Activated T-helper 2 cell treated with anti-CD3 and anti-CD28 coated beads, Interferon-gamma antibody, Interleukin-2, Interleukin-4, amounts not matched to agents 10 μg/mL and 5 μg/mL and 100 μg/mL, durations not matched to agents 14 hours and 24 hours and 36 hours (primary cell): Measurements from ENCODE around the gene HRCT1. TPM values are rescaled to one million over a fixed set of nuclear protein-coding genes. Genes with fewer than 3 reads are reported as not detected.
"Not testable (repeated sequence)": the region's sequence is repeated elsewhere in the genome, so short reads cannot be mapped to it uniquely, and the experiment has no call there.

Source experiments
- DNase-seq: peaks from one replicate; pipeline ENCODE4 v3.0.0; 2021; ENCODE audit warnings: low spot score
- H3K27ac Mint-ChIP-seq: one replicate; pipeline ENCODE4 v1.8.0; 2021; ENCODE audit warnings: mixed read lengths
- H3K27me3 Mint-ChIP-seq: one replicate; pipeline ENCODE4 v1.8.0; 2021; ENCODE audit warnings: low read depth, mixed read lengths
- H3K36me3 Mint-ChIP-seq: one replicate; pipeline ENCODE4 v1.8.0; 2021; ENCODE audit warnings: low read depth, mixed read lengths
- H3K4me1 Mint-ChIP-seq: one replicate; pipeline ENCODE4 v1.8.0; 2021; ENCODE audit warnings: low read depth, mixed read lengths
- H3K4me3 Mint-ChIP-seq: one replicate; pipeline ENCODE4 v1.8.0; 2021; ENCODE audit warnings: low read depth, mild to moderate bottlenecking, moderate library complexity, mixed read lengths
- H3K9me3 Mint-ChIP-seq: one replicate; pipeline ENCODE4 v1.8.0; 2021; ENCODE audit warnings: mixed read lengths
- intact Hi-C: fragments of 100-400 bp; cut with micrococcal nuclease; formaldehyde crosslinking; loops from one replicate; pipeline ENCODE4 v1.15.1; 2023
- total RNA-seq: library from RNA; stranded (reverse); gene quantifications from 2 replicates; pipeline ENCODE4 v1.2.3, GENCODE V29; 2022

HRCT1 gene
- total RNA-seq, 1 donor from 2014 or later: not detected

DNA sequence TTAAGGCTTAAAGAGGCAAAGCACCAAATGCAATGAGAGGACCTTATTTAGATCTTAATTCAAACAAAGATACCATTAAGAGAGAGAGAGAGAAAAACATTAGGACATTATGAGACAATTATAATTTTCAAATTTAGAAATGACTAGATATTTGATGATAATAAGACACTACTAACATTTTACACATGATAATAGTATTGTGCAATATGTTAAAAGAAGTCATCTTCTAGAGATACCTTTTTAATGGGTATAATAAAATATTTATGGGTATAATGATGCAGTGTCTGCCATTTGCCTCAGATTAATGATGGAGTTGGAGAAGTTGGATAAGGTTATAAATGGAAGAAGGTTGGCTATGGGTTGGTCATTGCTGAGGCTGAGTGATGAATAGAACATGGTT, 24.5 kb downstream of the HRCT1 start:
- H3K9me3 Mint-ChIP-seq: no peaks in the 10 kb centered on the region
- H3K4me1 Mint-ChIP-seq: peaks cover 14% of the 10 kb centered on the region
- DNase-seq: no peak
- H3K27ac Mint-ChIP-seq: no peak overlapping the region
- intact Hi-C loops: no loop called here
- H3K36me3 Mint-ChIP-seq: no peaks in the 10 kb centered on the region
- H3K27me3 Mint-ChIP-seq: peaks cover 28% of the 10 kb centered on the region
- H3K4me3 Mint-ChIP-seq: no peak overlapping the region

DNA sequence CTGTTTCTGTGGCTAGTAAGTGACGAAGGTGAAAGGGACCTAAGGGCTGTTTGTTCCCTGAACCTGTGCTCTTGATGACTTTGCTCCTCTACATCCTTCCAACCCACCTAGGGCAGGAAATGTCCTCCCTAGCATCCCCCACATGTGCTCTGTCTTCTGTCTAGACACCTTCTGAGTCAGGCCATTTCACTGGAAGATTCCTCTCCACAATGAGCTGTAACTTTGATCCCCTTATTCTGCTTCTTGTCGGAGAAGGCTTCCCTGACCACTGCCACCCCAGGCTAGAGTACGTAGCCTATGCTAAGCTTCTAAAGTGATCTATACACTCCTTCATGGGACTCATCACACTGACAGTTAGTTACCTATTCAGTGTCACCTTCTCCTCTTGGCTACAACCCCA, 25.0 kb downstream of the HRCT1 start:
- Mint-ChIP-seq H3K27ac (no peak overlapping the region), H3K36me3 (no peaks in the 10 kb centered on the region), H3K27me3 (peaks cover 28% of the 10 kb centered on the region), H3K4me1 (peaks cover 14% of the 10 kb centered on the region), H3K9me3 (no peaks in the 10 kb centered on the region), H3K4me3 (no peak overlapping the region)
- DNase-seq: no peak
- intact Hi-C loops: no loop called here

DNA sequence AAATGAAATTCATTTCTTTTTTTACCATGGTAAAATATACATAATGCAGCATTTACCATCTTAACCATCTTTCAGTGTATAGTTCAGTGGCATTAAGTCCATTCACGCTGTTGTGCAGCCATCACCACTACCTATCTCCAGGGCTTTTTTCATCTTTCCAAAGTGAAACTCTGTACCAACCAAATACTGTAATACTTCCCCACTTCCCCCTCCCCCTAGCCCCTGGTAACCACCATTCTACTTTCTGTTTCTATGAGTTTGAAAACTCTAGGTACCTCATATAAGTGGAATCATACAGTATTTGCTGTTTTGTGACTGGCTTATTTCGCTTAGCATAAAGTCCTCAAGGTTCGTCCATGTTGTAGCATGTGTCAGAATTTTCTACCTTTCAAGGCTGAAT, 26.7 kb downstream of the HRCT1 start:
- Mint-ChIP-seq H3K9me3 (peaks cover 8% of the 10 kb centered on the region), H3K36me3 (peaks cover 5% of the 10 kb centered on the region), H3K4me1 (peaks cover 19% of the 10 kb centered on the region), H3K4me3 (no peak overlapping the region), H3K27me3 (peaks cover 17% of the 10 kb centered on the region), H3K27ac (no peak overlapping the region)
- intact Hi-C loops: loop anchor here (1.0 kb wide), 2 partner anchors 8 to 21 kb away; no protein-coding TSS in a partner anchor
- no peak for DNase-seq

DNA sequence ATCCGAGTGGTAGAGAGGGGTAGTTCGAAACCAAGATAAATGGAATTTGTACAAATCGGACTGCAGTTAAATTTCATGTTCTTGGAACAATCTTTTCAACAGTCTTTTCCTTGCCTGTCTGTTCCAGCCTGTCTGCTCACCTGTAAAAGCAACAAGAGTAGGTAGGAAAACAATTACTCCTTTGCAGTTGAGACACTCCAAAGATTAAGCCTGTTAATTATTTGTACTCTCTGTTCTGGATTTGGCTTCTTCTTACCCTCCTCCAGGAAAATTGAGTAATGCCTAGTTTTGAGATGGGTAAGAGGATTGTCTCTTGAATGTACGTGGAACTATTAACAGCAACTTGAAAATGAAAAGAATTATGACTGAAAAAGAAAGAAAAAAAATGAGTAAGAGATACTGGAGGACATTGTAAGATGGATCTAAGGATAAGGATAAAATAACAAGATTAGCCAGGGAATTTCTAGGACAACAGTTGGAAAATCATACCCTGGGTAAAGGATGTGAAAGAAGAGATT, 27.6 kb downstream of the HRCT1 start:
- Mint-ChIP-seq H3K27me3 (peaks cover 17% of the 10 kb centered on the region), H3K4me1 (peaks cover 19% of the 10 kb centered on the region), H3K27ac (peak overlapping the region; percentile 15), H3K4me3 (no peak overlapping the region), H3K9me3 (peaks cover 8% of the 10 kb centered on the region), H3K36me3 (peaks cover 5% of the 10 kb centered on the region)
- DNase-seq: no peak
- intact Hi-C loops: loop anchor here (1.0 kb wide), 2 partner anchors 9 to 22 kb away; no protein-coding TSS in a partner anchor

DNA sequence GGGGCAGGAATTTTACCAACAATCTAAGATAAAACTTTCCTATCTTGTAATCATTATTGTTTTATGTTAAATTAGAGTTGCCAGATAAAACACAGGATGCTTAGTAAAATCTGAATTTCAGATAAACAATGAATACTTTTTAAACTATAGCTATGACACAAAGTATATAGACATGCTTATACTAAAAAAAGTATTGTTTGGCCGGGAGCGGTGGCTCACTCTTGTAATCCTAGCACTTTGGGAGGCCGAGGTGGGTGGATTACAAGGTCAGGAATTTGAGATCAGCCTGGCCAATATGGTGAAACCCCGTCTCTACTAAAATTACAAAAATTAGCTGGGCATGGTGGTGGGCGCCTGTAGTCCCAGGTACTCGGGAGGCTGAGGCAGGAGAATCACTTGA, 28.1 kb downstream of the HRCT1 start:
- H3K9me3 Mint-ChIP-seq, DNase-seq, H3K36me3 Mint-ChIP-seq, intact Hi-C loops, H3K4me3 Mint-ChIP-seq: not testable (repeated sequence)
- H3K27me3 Mint-ChIP-seq: peaks cover 14% of the 10 kb centered on the region
- peak overlapping the region; percentile 15 for H3K27ac Mint-ChIP-seq
- H3K4me1 Mint-ChIP-seq: peaks cover 20% of the 10 kb centered on the region

DNA sequence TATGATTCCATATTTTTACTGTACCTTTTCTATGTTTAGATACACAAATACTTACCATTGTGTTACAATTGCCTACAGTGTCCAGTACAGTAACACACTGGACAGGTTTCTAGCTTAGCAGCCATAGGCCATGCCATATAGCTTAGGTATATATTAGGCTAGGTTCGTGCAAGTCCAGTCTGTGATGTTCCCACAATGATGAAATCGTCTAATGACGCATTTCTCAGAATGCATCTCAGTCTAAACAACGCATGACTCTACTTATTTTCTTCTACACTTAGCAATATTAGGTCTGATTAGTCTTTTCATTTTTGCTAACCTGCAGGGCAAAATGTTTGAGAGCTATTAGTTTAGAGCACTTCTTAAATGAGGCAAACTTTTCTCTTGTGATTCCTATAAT, 29.3 kb downstream of the HRCT1 start:
- peaks cover 27% of the 10 kb centered on the region for H3K4me1 Mint-ChIP-seq

DNA sequence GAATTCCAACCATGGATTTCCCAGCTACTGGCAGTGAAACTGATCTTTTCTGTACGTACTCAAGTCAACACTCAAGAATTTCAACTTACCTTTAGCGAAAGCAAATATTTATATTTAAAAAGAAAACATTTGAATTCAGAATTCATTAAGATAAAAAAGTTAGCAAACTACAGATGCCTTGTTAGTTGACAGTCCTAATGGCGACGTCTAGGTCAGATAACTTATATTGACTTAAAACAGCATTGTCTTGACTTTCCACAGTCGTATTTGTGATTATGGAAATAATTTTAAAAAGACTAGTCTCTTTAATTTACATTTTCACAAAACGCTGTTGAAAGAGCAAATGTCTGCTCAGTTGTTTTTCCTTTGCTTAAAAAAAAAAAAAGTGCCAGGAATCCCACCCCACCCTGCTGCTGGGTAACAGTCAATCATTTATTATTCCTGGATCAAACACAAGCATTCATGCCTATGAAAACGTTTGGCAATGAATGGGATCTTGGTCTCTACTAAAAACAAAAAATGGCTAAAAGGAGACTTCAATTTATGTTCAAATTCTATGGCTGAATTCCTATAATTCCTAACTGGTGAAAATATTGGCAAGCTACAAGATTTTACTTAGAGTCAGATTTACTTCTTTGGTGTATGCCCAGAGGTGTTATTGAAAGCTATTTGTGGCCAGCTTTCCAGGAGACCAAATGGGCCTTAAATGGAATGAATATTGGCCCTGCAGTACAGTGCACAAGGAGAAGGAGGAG, 29.9 kb downstream of the HRCT1 start:
- Mint-ChIP-seq H3K4me1 (peaks cover 34% of the 10 kb centered on the region), H3K27ac (no peak overlapping the region)

More for the DNA sequence above, 29.3 kb downstream of the HRCT1 start:
- no peak overlapping the region for H3K27ac Mint-ChIP-seq
- DNase-seq: no peak
- H3K27me3 Mint-ChIP-seq: peaks cover 8% of the 10 kb centered on the region
- intact Hi-C loops: no loop called here
- H3K4me3 Mint-ChIP-seq: no peak overlapping the region
- peaks cover 8% of the 10 kb centered on the region for H3K9me3 Mint-ChIP-seq
- H3K36me3 Mint-ChIP-seq: peaks cover 5% of the 10 kb centered on the region

DNA sequence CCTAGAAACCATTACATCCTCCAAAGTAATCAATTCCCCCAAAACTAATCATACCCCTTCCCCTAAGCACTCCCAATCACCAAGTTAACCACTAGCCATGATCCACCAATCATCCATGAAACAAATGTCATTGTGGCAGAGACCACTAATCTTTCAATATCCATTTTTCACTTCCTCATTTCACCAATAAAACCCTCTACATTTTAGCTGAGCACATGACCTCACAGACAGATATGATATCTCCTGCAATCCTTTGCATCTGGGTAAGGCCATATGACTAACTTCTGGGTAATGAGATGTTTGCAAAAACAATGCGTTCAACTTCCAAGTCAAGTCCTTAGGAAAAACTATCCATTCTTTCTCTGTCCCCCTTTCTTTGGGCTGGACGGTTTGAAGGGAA, 31.2 kb downstream of the HRCT1 start:
- Mint-ChIP-seq H3K4me3 (no peak overlapping the region), H3K9me3 (peaks cover 8% of the 10 kb centered on the region), H3K27ac (no peak overlapping the region), H3K36me3 (peaks cover 5% of the 10 kb centered on the region), H3K4me1 (peaks cover 35% of the 10 kb centered on the region), H3K27me3 (no peaks in the 10 kb centered on the region)
- no peak for DNase-seq
- intact Hi-C loops: no loop called here

More for the DNA sequence above, 29.9 kb downstream of the HRCT1 start:
- H3K9me3 Mint-ChIP-seq: peaks cover 8% of the 10 kb centered on the region
- intact Hi-C loops: no loop called here
- peaks cover 6% of the 10 kb centered on the region for H3K27me3 Mint-ChIP-seq
- H3K36me3 Mint-ChIP-seq: peaks cover 5% of the 10 kb centered on the region
- no peak for DNase-seq
- H3K4me3 Mint-ChIP-seq: no peak overlapping the region

DNA sequence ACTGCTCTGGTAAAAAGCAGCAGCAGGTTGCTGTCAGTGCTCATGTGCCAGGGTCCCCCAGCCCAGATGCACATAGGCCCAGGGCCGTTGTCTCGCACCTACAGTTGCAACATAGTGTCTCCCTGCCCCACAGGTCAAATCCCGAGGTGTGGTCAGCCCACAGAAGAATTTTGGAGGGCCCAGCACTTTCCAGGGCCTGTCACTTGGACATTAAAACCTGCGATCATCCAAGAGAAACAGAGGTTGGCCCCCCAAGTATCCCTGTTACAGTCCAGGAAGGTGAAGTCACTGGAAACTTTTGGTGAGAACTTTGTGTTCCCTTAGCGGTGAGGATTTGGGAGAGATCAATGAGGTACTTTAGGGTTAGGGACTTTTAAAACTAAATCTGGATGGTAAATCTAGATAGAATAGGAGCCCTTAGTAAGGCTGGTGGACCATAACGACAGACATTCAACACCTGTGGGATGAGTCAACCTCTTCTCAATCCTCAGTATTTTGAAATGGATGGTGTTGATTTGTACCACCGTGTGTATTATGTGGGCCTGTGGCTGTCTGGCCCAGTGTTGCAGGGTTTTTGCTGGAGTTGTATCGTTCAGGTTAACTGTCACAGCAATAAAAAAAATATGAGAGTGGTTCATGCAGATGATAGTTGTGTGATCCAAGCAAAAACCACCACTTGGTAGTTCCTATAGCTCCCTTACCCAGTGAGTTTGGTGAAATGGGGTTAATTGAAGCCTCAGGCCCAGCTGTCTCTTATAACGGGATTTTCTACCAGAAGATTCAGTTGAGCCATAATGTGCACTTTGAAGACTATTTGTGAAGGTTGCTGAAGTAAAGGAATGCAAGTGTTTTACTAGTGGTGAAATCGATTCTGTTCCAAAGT, 32.7 kb downstream of the HRCT1 start:
- Mint-ChIP-seq H3K4me3 (no peak overlapping the region), H3K36me3 (peaks cover 5% of the 10 kb centered on the region), H3K27me3 (no peaks in the 10 kb centered on the region), H3K27ac (no peak overlapping the region), H3K4me1 (peaks cover 24% of the 10 kb centered on the region), H3K9me3 (peaks cover 8% of the 10 kb centered on the region)
- DNase-seq: no peak
- intact Hi-C loops: no loop called here

DNA sequence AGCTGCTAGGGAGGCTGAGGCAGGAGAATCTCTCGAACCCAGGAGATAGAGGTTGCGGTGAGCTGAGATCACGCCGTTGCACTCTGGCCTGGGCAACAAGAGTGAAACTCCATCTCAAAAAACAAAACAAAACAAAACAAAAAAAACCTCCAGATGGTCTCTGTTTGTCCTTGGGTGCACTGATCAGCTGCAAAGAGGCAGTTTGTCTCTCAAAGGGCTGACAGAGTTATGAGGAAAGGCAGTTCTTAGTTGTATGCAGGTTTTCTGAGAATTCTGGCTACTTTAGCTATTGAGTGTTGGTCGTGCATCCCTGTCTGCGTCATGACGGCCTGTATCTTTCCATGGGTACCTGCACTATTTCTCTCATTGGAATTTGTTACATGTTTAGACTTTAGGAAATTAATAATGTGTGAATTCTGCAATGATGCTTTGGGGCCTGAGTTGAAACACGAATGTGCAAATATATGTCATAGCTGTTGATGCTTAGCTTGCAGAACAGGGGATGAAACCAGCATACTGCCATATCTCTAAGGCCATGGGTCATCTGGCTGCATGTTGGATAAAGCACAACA, 33.8 kb downstream of the HRCT1 start:
- H3K9me3 Mint-ChIP-seq: peaks cover 8% of the 10 kb centered on the region
- no peak overlapping the region for H3K27ac Mint-ChIP-seq
- peaks cover 5% of the 10 kb centered on the region for H3K36me3 Mint-ChIP-seq
- no peak overlapping the region for H3K4me3 Mint-ChIP-seq
- H3K27me3 Mint-ChIP-seq: peaks cover 4% of the 10 kb centered on the region
- H3K4me1 Mint-ChIP-seq: peaks cover 23% of the 10 kb centered on the region
- DNase-seq: no peak
- intact Hi-C loops: no loop called here

DNA sequence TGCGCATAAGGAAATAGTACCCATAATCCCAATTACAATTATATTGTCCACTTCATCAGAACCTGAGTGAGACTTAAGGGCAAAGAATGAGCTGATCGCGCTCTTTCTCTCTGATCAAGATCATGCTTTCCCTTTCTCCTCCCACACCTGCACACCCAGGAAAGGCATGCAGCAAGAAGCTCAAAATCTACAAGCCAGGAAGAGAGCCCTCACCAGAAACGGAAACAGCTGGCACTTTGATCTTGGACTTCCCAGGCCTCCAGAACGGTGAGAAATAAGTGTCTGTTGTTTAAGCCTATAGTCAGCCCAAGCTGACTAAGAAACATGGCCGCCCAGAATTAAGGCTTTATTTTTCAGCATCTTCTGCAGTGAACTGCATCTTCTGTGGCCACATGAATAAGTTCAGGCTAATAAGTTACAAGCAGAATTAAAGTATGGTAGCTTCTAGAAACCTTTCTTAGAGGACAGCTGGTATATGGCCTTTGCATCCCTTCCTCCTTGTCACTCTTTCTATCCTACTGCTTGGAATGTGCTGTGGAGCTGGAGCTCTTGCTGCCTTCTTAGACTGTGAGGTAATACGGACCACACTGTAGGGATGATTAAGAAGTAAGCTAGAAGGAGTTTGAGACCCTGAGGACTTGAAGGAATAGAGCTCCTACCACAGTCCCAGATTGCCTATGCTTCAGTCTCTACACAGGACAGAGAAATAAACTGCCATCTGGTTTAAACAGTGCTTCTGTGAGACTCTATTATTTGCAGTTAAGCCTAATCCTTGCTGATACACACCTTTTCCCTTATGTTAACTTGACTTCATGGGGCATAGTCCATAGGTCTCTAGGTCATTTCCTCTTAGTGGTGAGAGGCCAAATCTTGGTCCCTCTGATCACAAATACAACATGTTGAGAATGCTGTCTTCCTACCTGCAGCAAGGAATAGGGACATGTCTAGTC, 34.7 kb downstream of the HRCT1 start:
- Mint-ChIP-seq H3K9me3 (peaks cover 8% of the 10 kb centered on the region), H3K4me3 (no peak overlapping the region), H3K27me3 (peaks cover 4% of the 10 kb centered on the region), H3K36me3 (peaks cover 5% of the 10 kb centered on the region), H3K27ac (no peak overlapping the region), H3K4me1 (peaks cover 25% of the 10 kb centered on the region)
- intact Hi-C loops: no loop called here
- no peak for DNase-seq

DNA sequence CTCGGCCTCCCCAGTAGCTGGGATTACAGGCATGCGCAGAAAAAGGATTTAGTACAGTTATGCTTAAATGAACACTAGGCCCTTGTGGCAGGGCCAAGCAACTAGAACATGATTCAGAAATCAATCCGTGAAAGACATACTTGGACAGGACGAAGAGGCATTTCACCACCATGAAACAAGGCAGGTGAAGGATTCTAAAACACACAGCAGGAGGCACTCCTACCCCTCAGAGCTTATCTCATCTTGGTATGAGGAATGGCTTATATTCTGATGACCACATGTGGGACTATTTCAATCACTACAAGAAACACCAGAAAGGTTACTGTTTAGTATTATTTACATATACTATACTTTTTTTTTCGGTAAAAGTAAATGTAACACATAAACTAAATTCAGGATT, 36.3 kb downstream of the HRCT1 start:
- no peak for DNase-seq
- peaks cover 24% of the 10 kb centered on the region for H3K4me1 Mint-ChIP-seq
- no peak overlapping the region for H3K4me3 Mint-ChIP-seq
- peaks cover 2% of the 10 kb centered on the region for H3K36me3 Mint-ChIP-seq
- no peak overlapping the region for H3K27ac Mint-ChIP-seq
- H3K27me3 Mint-ChIP-seq: peaks cover 5% of the 10 kb centered on the region
- H3K9me3 Mint-ChIP-seq: peaks cover 2% of the 10 kb centered on the region
- intact Hi-C loops: no loop called here
